ENCODE measurements around the gene JMJD1C.
"Not testable (repeated sequence)": the region's sequence is repeated elsewhere in the genome, so short reads cannot be mapped to it uniquely, and the experiment has no call there.

JMJD1C gene

GRCh38 chr10:63175534-63175933 is 290.2 kb downstream of the JMJD1C start:
- no peak for DNase-seq (ENCODE audit: low read depth in 4 of 4, low spot score in 1 of 4)

DNA sequence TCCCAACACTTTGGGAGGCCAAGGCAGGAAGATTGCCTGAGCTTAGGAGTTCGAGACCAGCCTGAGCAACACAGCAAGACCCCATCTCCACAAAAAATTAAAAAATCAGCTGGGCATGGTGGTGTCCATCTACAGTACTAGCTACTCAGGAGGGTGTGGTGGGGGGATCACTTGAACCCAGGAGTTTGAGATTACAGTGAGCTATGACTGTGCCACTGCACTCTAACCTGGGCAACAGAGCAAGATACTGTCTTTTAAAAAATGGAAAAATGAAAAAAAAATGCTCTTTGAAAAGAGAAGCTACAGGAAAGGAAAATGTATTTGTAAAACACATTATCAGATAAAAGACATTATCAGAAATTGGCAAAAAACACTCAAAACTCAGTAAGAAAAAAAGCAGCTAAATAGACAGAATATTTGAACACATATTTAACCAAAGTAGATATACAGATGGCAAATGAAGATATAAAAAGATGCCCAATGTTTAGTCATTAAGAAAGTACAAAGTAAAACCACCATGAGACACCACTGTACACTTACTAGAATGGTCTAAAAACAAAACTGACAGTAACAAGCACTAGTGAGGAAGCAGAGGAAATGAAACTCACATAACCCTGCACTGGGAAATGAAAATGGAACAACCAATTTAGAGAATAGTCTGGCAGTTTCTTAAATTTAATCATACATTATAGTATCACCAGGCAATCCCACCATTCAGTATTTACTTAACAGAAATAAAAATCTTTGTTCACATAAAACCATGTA is 292.1 kb downstream of the JMJD1C start:
- DNase-seq (ENCODE audit: low read depth in 4 of 4, low spot score in 1 of 4) = no peak

DNA sequence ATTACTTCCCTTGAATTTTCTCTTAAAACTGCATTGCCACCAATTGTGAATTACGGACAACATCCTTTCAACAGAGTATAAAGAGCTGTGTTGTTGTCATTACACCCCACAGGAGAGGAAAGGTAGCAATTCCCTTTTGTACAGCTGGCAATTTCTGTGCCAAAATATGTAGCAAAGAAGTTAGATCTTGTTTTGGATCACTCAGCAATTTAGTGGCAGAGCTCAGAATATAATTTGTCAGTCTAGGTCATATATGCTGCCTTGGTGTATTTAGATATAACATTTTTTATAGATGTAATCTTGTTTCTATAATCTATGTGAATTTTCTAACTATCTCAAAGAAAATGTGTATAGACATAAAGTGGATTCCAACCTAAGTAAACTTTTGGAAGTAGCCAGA is 293.9 kb downstream of the JMJD1C start:
- no peak for DNase-seq (ENCODE audit: low read depth in 4 of 4, low spot score in 1 of 4)

GRCh38 chr10:63171255-63171855 is 294.4 kb downstream of the JMJD1C start:
- no peak for DNase-seq (ENCODE audit: low read depth in 4 of 4, low spot score in 1 of 4)

GRCh38 chr10:63169624-63170023 is 296.2 kb downstream of the JMJD1C start:
- DNase-seq (ENCODE audit: low read depth in 4 of 4, low spot score in 1 of 4) = no peak

DNA sequence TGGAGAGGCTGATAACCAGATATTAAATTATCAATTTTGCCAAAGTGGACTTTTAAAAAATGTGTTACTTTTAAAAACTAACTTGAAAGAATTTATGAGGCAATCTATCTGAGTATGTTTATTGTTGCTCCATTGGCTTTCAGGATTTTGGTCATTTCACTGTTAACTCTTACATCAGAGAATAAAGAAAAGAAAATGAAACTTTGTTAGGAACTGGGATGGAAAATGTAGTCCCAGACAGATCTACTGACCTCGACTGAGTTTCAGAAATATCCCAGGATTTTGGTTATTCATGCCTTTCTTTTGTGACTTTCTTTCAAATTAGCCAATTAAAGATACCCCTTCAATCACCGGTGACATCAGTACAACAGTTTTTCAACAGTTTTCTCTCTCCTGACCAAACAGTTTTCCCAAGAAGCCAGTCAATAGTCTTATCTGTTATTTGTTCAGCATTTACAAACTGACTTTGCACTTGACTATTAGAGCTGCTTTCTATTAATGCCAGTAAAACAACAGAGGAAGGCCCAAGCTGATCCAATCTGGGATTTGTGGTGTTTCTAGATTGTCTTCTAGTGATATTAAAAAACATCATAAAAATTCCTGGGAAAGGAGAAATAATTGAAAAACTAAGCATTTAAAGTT is 296.8 kb downstream of the JMJD1C start:
- no peak for DNase-seq (ENCODE audit: low read depth in 4 of 4, low spot score in 1 of 4)

DNA sequence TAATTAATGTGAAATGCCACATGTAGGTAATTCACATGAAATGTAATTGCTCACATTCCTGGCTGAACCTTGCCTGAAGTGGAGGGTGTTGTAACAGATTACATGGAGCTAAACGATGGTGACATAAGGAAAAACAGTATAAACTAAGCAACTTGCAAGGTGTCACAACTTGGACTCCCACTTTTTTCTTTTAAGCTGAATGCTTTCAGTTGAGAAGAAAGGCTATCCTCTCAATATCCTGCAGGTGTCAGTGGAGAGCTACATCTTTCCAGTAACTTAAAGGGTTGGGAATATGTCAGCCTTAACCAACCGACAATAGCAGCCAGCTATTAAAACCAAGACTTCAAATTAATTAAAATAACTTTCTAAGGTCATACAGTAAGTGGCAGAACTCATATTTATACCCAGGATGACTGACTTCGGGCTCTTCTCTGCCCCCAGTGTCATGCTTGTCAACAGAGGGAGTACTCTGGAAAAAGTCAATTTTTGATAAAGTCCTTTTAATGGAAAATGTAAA is 299.0 kb downstream of the JMJD1C start:
- DNase-seq (ENCODE audit: low read depth in 4 of 4, low spot score in 1 of 4) = no peak

GRCh38 chr10:63165249-63165648 is 300.5 kb downstream of the JMJD1C start:
- DNase-seq (ENCODE audit: low read depth in 4 of 4, low spot score in 1 of 4) = no peak

DNA sequence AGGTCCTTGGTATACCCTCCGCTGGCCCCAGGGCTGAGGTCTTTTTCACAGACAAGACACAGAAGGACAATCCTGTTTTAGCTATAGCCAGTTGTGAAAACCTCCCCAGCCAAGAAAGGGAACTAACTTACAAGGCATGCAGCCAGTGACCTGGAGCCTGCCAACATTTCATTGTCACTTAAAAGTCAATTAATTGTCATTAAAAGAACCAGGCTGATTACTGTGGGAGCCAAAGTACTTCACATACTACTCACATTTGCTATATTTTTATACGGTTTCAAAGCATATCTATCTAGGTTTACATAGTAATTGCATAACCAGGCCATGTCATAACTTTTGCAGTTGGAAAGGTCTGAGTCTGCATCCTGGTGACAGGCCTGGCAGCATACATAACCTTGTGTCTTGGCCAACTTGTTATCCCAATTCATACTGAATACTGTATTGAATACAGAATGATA is 301.6 kb downstream of the JMJD1C start:
- no peak for DNase-seq (ENCODE audit: low read depth in 4 of 4, low spot score in 1 of 4)

GRCh38 chr10:63161592-63161991 is 304.2 kb downstream of the JMJD1C start:
- DNase-seq (ENCODE audit: low read depth in 4 of 4, low spot score in 1 of 4) = no peak

- peak in 3 of 4 experiments; percentile 9 to 10 (median 10) for DNase-seq (ENCODE audit: low read depth in 4 of 4, low spot score in 1 of 4)
These were observed 307.7 kb downstream of the JMJD1C start for GRCh38 chr10:63157845-63158624.

- no peak for DNase-seq (ENCODE audit: low read depth in 4 of 4, low spot score in 1 of 4)
These were observed 309.5 kb downstream of the JMJD1C start for GRCh38 chr10:63156236-63156635.

- DNase-seq (ENCODE audit: low read depth in 4 of 4, low spot score in 1 of 4) = no peak
These were observed 310.3 kb downstream of the JMJD1C start for GRCh38 chr10:63155388-63156020.

GRCh38 chr10:63154546-63155387 is 311.0 kb downstream of the JMJD1C start:
- DNase-seq (ENCODE audit: low read depth in 4 of 4, low spot score in 1 of 4) = no peak

GRCh38 chr10:63153868-63154545 is 311.8 kb downstream of the JMJD1C start:
- not testable (repeated sequence) for DNase-seq (ENCODE audit: low read depth in 4 of 4, low spot score in 1 of 4)

GRCh38 chr10:63150745-63151144 is 315.0 kb downstream of the JMJD1C start:
- no peak for DNase-seq (ENCODE audit: low read depth in 4 of 4, low spot score in 1 of 4)

GRCh38 chr10:63146503-63146902 is 319.3 kb downstream of the JMJD1C start:
- no peak for DNase-seq (ENCODE audit: low read depth in 4 of 4, low spot score in 1 of 4)

DNA sequence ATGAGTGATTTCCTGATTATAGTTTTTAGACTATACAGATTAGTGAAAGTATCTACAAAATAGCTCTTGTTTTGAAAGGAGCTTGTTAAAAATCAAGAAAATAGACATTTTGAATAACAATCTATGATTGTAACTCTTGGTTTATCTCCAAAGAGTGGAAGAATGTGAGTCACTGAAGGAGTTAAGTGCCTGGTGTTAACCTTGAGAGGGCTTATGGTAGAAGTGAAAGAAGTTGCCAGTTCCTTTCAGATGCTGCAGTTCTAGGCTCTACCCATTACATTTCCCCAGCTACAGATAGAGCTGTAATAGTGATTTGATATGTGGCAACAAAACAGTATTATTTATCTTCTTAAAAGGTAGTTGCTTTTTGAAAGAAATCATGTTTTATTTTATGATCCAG is 320.0 kb downstream of the JMJD1C start:
- DNase-seq (ENCODE audit: low read depth in 4 of 4, low spot score in 1 of 4) = no peak

- no peak for DNase-seq (ENCODE audit: low read depth in 4 of 4, low spot score in 1 of 4)
These were observed 321.8 kb downstream of the JMJD1C start for GRCh38 chr10:63143987-63144386.
